ENCODE measurements around the gene RUNX3. TPM values are rescaled to one million over a fixed set of nuclear protein-coding genes. Genes with fewer than 3 reads are reported as not detected.

Gene RUNX3
- total and polyA plus RNA-seq, 2 donors (not counting 1 experiment from before 2014, with no cell fraction given): 0.48 to 0.66 TPM

GRCh38 chr1:24860841-24861240 is 69.2 kb downstream of the RUNX3 start:
- no peak overlapping the region for H2AFZ ChIP-seq (ENCODE audit: low read length)
- no peaks in the 10 kb centered on the region for H3K36me3 ChIP-seq (ENCODE audit: control insufficient read depth, insufficient read depth, low read length)
- H3K9me3 ChIP-seq (ENCODE audit: control insufficient read depth, insufficient read depth, low read depth, low read length): no peaks in the 10 kb centered on the region
- H3K9ac ChIP-seq (ENCODE audit: insufficient read depth, low read length): no peak overlapping the region
- peaks cover 7% of the 10 kb centered on the region for H3K27me3 ChIP-seq (ENCODE audit: control insufficient read depth, insufficient read depth, low read length)
- no peaks in the 10 kb centered on the region for H3K79me2 ChIP-seq (ENCODE audit: control insufficient read depth, insufficient read depth, low read length)
- no peak overlapping the region for H3K4me2 ChIP-seq (ENCODE audit: extremely low read depth, insufficient read depth, low read length)
- H3K27ac ChIP-seq (ENCODE audit: insufficient read depth, low read length): no peak overlapping the region
- no peaks in the 10 kb centered on the region for H3K4me1 ChIP-seq (ENCODE audit: control insufficient read depth, extremely low read depth, insufficient read depth, low read length)
- TF ChIP-seq CTCF (conservative IDR thresholded peaks at IDR 0.05 in 1 of 2, IDR thresholded peaks at IDR 0.05 in 1 of 2; ENCODE audit: low read depth in 1 of 2, low read length in 2 of 2) (no peak), EZH2 (IDR thresholded peaks at IDR 0.05; ENCODE audit: low read length, missing control alignments) (no peak)
- no peak overlapping the region for H3K4me3 ChIP-seq (replicated peaks in 1 of 4; ENCODE audit: control extremely low read depth in 1 of 4, insufficient read depth in 1 of 4, low read depth in 3 of 4, low read length in 4 of 4)
- no peak for DNase-seq (ENCODE audit: low read depth in 2 of 2)
- H4K20me1 ChIP-seq (ENCODE audit: control insufficient read depth, extremely low read depth, insufficient read depth, low read length): no peaks in the 10 kb centered on the region

- no peak overlapping the region for H3K27ac ChIP-seq (ENCODE audit: insufficient read depth, low read length)
- no peak for DNase-seq (ENCODE audit: low read depth in 2 of 2)
- H4K20me1 ChIP-seq (ENCODE audit: control insufficient read depth, extremely low read depth, insufficient read depth, low read length): no peaks in the 10 kb centered on the region
- H3K4me2 ChIP-seq (ENCODE audit: extremely low read depth, insufficient read depth, low read length): no peak overlapping the region
- TF ChIP-seq EZH2 (IDR thresholded peaks at IDR 0.05; ENCODE audit: low read length, missing control alignments) (no peak), CTCF (conservative IDR thresholded peaks at IDR 0.05 in 1 of 2, IDR thresholded peaks at IDR 0.05 in 1 of 2; ENCODE audit: low read depth in 1 of 2, low read length in 2 of 2) (no peak)
- no peaks in the 10 kb centered on the region for H3K9me3 ChIP-seq (ENCODE audit: control insufficient read depth, insufficient read depth, low read depth, low read length)
- H3K4me1 ChIP-seq (ENCODE audit: control insufficient read depth, extremely low read depth, insufficient read depth, low read length): no peaks in the 10 kb centered on the region
- no peak overlapping the region for H3K4me3 ChIP-seq (replicated peaks in 1 of 4; ENCODE audit: control extremely low read depth in 1 of 4, insufficient read depth in 1 of 4, low read depth in 3 of 4, low read length in 4 of 4)
- H2AFZ ChIP-seq (ENCODE audit: low read length): no peak overlapping the region
- no peaks in the 10 kb centered on the region for H3K36me3 ChIP-seq (ENCODE audit: control insufficient read depth, insufficient read depth, low read length)
- no peaks in the 10 kb centered on the region for H3K79me2 ChIP-seq (ENCODE audit: control insufficient read depth, insufficient read depth, low read length)
- no peak overlapping the region for H3K9ac ChIP-seq (ENCODE audit: insufficient read depth, low read length)
- H3K27me3 ChIP-seq (ENCODE audit: control insufficient read depth, insufficient read depth, low read length): peaks cover 7% of the 10 kb centered on the region
Observed at GRCh38 chr1:24859063-24860010, 70.7 kb downstream of the RUNX3 start.

- Histone ChIP-seq H3K4me2 (ENCODE audit: extremely low read depth, insufficient read depth, low read length) (no peak overlapping the region), H3K36me3 (ENCODE audit: control insufficient read depth, insufficient read depth, low read length) (no peaks in the 10 kb centered on the region), H3K9ac (ENCODE audit: insufficient read depth, low read length) (no peak overlapping the region), H4K20me1 (ENCODE audit: control insufficient read depth, extremely low read depth, insufficient read depth, low read length) (no peaks in the 10 kb centered on the region), H3K27ac (ENCODE audit: insufficient read depth, low read length) (no peak overlapping the region), H2AFZ (ENCODE audit: low read length) (no peak overlapping the region), H3K79me2 (ENCODE audit: control insufficient read depth, insufficient read depth, low read length) (no peaks in the 10 kb centered on the region), H3K9me3 (ENCODE audit: control insufficient read depth, insufficient read depth, low read depth, low read length) (no peaks in the 10 kb centered on the region), H3K27me3 (ENCODE audit: control insufficient read depth, insufficient read depth, low read length) (peaks cover 7% of the 10 kb centered on the region), H3K4me1 (ENCODE audit: control insufficient read depth, extremely low read depth, insufficient read depth, low read length) (no peaks in the 10 kb centered on the region), H3K4me3 (replicated peaks in 1 of 4; ENCODE audit: control extremely low read depth in 1 of 4, insufficient read depth in 1 of 4, low read depth in 3 of 4, low read length in 4 of 4) (no peak overlapping the region)
- no peak for DNase-seq (ENCODE audit: low read depth in 2 of 2)
- no peak for TF ChIP-seq CTCF (conservative IDR thresholded peaks at IDR 0.05 in 1 of 2, IDR thresholded peaks at IDR 0.05 in 1 of 2; ENCODE audit: low read depth in 1 of 2, low read length in 2 of 2)
- no peak for TF ChIP-seq EZH2 (IDR thresholded peaks at IDR 0.05; ENCODE audit: low read length, missing control alignments)
Observed at GRCh38 chr1:24858277-24858676, 71.8 kb downstream of the RUNX3 start.

Data from fibroblast of lung (primary cell).